Endodermal cell (in vitro differentiated cells): ENCODE measurements around the gene GTPBP1. TPM values are rescaled to one million over a fixed set of nuclear protein-coding genes. Genes with fewer than 3 reads are reported as not detected.

Experiments
- DNase-seq: peaks from one replicate; pipeline ENCODE4 v3.0.0-alpha.2; 2017
- H3K27ac ChIP-seq: 2 replicates; pipeline ENCODE4 v1.5.1; 2013; ENCODE audit warnings: mild to moderate bottlenecking, low read depth, low read length, moderate library complexity
- H3K27me3 ChIP-seq: 2 replicates; pipeline ENCODE4 v1.6.1; 2013; ENCODE audit warnings: mild to moderate bottlenecking, low read length, moderate library complexity; ENCODE audit not compliant: insufficient read depth, control insufficient read depth, poor library complexity, severe bottlenecking
- H3K36me3 ChIP-seq: 2 replicates; pipeline ENCODE4 v1.7.0; 2013; ENCODE audit warnings: mild to moderate bottlenecking, low read length, moderate library complexity; ENCODE audit not compliant: control insufficient read depth, insufficient read depth
- H3K4me1 ChIP-seq: one replicate; pipeline ENCODE4 v1.7.0; 2013; ENCODE audit warnings: low read length; ENCODE audit not compliant: control insufficient read depth, insufficient read depth
- H3K4me3 ChIP-seq: 2 replicates; pipeline ENCODE4 v1.5.1; 2013; ENCODE audit warnings: mild to moderate bottlenecking, low read length, moderate library complexity
- H3K9ac ChIP-seq: 2 replicates; pipeline ENCODE4 v1.6.1; 2013; ENCODE audit warnings: mild to moderate bottlenecking, low read length, moderate library complexity; ENCODE audit not compliant: poor library complexity, severe bottlenecking; ENCODE audit errors: extremely low read depth
- H3K9me3 ChIP-seq: 2 replicates; pipeline ENCODE4 v1.6.1; 2013; ENCODE audit warnings: mild to moderate bottlenecking, low read length, moderate library complexity; ENCODE audit not compliant: control insufficient read depth
- H3K27ac Mint-ChIP-seq: 2 replicates; pipeline ENCODE4 v1.8.0; 2020; ENCODE audit warnings: mixed read lengths
- H3K27me3 Mint-ChIP-seq: 2 replicates; pipeline ENCODE4 v1.8.0; 2021; ENCODE audit warnings: mild to moderate bottlenecking, mixed read lengths; ENCODE audit not compliant: insufficient read depth
- H3K36me3 Mint-ChIP-seq: 2 replicates; pipeline ENCODE4 v1.8.0; 2020; ENCODE audit warnings: low read depth, mixed read lengths
- H3K4me1 Mint-ChIP-seq: 2 replicates; pipeline ENCODE4 v1.8.0; 2020; ENCODE audit warnings: mixed read lengths
- H3K4me3 Mint-ChIP-seq: 2 replicates; pipeline ENCODE4 v1.8.0; 2020; ENCODE audit warnings: mild to moderate bottlenecking, moderate library complexity, mixed read lengths
- H3K9me3 Mint-ChIP-seq: 2 replicates; pipeline ENCODE4 v1.8.0; 2020; ENCODE audit warnings: mild to moderate bottlenecking, mixed read lengths
- WGBS, 2 experiments: methylation state at CpG; one replicate each; pipeline versions ENCODE4 v1.1.5 to v1.1.7; 2013; ENCODE audit warnings: missing lambda C conversion rate in 2 of 2, mixed read lengths in 1 of 2; ENCODE audit not compliant: insufficient coverage in 1 of 2, insufficient read length in 1 of 2; 5-methylcytosine and 5-hydroxymethylcytosine counted together
- total RNA-seq, 2 donors: library from RNA; stranded (reverse); fragmentation: NEBNext Ultra II Directional in 1 of 2; extraction: Animal tissue kit (Norgen Biotek cat#: 25700) in 1 of 2; gene quantifications; 2 replicates in 1 of 2; 3 replicates in 1 of 2; pipeline ENCODE4 v1.2.1, GENCODE V29; 2021
- TF ChIP-seq, protein P1 (sequence below): fragments of 200-600 bp; sonication (generic); conservative IDR thresholded peaks from 2 replicates; pipeline ENCODE4 v1.5.0; 2021; ENCODE audit warnings: antibody characterized with exemption, mild to moderate bottlenecking

Gene GTPBP1
- total RNA-seq, 2 donors from 2014 or later, result 79.0 to 86.1 TPM

GRCh38 chr22:38717244-38717643 lies 11.5 kb downstream of the GTPBP1 start:
- Mint-ChIP-seq H3K27ac (peak overlapping the region; percentile 20), H3K36me3 (peaks cover 39% of the 10 kb centered on the region), H3K4me3 (no peak overlapping the region), H3K4me1 (peaks cover 30% of the 10 kb centered on the region), H3K9me3 (no peaks in the 10 kb centered on the region), H3K27me3 (no peaks in the 10 kb centered on the region)
- H3K9me3 ChIP-seq, result no peaks in the 10 kb centered on the region
- H3K27me3 ChIP-seq, result no peaks in the 10 kb centered on the region
- H3K36me3 ChIP-seq, result peaks cover 59% of the 10 kb centered on the region
- WGBS, 2 experiments, result 79 to 93% methylated on average over 4 to 6 of the region's 6 CpGs
- peak overlapping the region; percentile 46 for H3K27ac ChIP-seq
- H3K9ac ChIP-seq, result no peak overlapping the region
- H3K4me3 ChIP-seq, result no peak overlapping the region
- no peak for DNase-seq
- TF ChIP-seq, protein P1, sequence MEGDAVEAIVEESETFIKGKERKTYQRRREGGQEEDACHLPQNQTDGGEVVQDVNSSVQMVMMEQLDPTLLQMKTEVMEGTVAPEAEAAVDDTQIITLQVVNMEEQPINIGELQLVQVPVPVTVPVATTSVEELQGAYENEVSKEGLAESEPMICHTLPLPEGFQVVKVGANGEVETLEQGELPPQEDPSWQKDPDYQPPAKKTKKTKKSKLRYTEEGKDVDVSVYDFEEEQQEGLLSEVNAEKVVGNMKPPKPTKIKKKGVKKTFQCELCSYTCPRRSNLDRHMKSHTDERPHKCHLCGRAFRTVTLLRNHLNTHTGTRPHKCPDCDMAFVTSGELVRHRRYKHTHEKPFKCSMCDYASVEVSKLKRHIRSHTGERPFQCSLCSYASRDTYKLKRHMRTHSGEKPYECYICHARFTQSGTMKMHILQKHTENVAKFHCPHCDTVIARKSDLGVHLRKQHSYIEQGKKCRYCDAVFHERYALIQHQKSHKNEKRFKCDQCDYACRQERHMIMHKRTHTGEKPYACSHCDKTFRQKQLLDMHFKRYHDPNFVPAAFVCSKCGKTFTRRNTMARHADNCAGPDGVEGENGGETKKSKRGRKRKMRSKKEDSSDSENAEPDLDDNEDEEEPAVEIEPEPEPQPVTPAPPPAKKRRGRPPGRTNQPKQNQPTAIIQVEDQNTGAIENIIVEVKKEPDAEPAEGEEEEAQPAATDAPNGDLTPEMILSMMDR, result no peak
- H3K4me1 ChIP-seq, result peaks cover 15% of the 10 kb centered on the region

- no peaks in the 10 kb centered on the region for H3K27me3 ChIP-seq
- no peak overlapping the region for H3K9ac ChIP-seq
- peaks cover 70% of the 10 kb centered on the region for H3K36me3 ChIP-seq
- Mint-ChIP-seq H3K36me3 (peaks cover 49% of the 10 kb centered on the region), H3K9me3 (no peaks in the 10 kb centered on the region), H3K27ac (peak overlapping the region; percentile 72), H3K4me3 (no peak overlapping the region), H3K4me1 (peaks cover 18% of the 10 kb centered on the region), H3K27me3 (no peaks in the 10 kb centered on the region)
- no peak overlapping the region for H3K27ac ChIP-seq
- WGBS, 2 experiments, result 74 to 81% methylated on average over 4 to 6 of the region's 6 CpGs
- DNase-seq, result peak; percentile 87
- TF ChIP-seq, protein P1, result peak; percentile 73
- H3K4me3 ChIP-seq, result no peak overlapping the region
- H3K4me1 ChIP-seq, result peaks cover 8% of the 10 kb centered on the region
- H3K9me3 ChIP-seq, result no peaks in the 10 kb centered on the region
Measured at GRCh38 chr22:38718414-38718813, 12.7 kb downstream of the GTPBP1 start.

DNA sequence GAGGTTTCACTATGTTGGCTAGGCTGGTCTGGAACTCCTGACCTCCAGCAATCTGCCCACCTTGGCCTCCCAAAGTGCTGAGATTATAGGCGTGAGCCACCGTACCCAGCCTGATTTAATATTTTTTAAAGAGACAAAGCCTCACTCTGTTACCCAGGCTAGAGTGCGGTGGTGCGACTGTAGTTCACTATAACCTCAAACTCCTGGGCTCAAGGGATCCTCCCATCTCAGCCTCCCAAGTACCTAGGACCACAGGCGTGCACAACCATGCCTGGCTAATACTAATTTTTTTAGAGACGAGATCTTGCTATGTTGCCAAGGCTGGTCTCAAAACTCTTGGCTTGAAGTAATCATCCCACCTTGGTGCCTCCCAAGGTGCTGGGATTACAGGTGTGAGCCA lies 13.5 kb downstream of the GTPBP1 start:
- 95 to 99% methylated on average over 5 to 6 of the region's 6 CpGs for WGBS, 2 experiments
- Mint-ChIP-seq H3K36me3 (peaks cover 53% of the 10 kb centered on the region), H3K4me3 (no peak overlapping the region), H3K27ac (no peak overlapping the region), H3K9me3 (no peaks in the 10 kb centered on the region), H3K27me3 (no peaks in the 10 kb centered on the region), H3K4me1 (peaks cover 12% of the 10 kb centered on the region)
- H3K36me3 ChIP-seq, result peaks cover 78% of the 10 kb centered on the region
- DNase-seq, result no peak
- no peaks in the 10 kb centered on the region for H3K9me3 ChIP-seq
- no peak overlapping the region for H3K4me3 ChIP-seq
- no peaks in the 10 kb centered on the region for H3K27me3 ChIP-seq
- no peak overlapping the region for H3K27ac ChIP-seq
- H3K9ac ChIP-seq, result no peak overlapping the region
- H3K4me1 ChIP-seq, result peaks cover 4% of the 10 kb centered on the region
- TF ChIP-seq, protein P1, result no peak
